GM12872 (cell line): Measurements from ENCODE around the gene ANKRD27.

Experiments
- TF ChIP-seq, protein P1 (sequence below): IDR thresholded peaks from 3 replicates; pipeline ENCODE4 v1.5.1; 2011; ENCODE audit warnings: low read depth, mild to moderate bottlenecking, low read length, moderate library complexity; ENCODE audit not compliant: insufficient read depth

ANKRD27 gene

DNA sequence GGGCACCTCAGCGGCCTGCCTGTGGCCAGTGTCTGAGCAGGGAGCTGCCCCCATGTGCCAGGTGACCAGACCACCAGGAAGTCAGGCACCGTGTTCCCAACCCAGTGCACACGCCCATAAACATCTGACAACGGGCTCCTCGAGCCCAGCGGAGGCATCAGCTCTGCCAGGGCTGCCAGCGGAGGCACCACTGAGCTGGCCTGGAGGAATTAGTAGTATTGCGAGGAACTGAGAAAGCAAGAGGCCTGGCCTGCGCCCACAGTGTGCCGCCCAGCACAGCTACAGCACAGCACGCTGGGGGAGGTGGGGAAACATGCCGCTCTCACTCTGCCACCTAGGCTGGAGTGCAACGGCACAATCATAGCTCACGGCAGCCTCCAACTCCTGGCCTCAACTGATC is 44.6 kb downstream of the ANKRD27 start:
- TF ChIP-seq, protein P1, sequence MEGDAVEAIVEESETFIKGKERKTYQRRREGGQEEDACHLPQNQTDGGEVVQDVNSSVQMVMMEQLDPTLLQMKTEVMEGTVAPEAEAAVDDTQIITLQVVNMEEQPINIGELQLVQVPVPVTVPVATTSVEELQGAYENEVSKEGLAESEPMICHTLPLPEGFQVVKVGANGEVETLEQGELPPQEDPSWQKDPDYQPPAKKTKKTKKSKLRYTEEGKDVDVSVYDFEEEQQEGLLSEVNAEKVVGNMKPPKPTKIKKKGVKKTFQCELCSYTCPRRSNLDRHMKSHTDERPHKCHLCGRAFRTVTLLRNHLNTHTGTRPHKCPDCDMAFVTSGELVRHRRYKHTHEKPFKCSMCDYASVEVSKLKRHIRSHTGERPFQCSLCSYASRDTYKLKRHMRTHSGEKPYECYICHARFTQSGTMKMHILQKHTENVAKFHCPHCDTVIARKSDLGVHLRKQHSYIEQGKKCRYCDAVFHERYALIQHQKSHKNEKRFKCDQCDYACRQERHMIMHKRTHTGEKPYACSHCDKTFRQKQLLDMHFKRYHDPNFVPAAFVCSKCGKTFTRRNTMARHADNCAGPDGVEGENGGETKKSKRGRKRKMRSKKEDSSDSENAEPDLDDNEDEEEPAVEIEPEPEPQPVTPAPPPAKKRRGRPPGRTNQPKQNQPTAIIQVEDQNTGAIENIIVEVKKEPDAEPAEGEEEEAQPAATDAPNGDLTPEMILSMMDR = no peak

DNA sequence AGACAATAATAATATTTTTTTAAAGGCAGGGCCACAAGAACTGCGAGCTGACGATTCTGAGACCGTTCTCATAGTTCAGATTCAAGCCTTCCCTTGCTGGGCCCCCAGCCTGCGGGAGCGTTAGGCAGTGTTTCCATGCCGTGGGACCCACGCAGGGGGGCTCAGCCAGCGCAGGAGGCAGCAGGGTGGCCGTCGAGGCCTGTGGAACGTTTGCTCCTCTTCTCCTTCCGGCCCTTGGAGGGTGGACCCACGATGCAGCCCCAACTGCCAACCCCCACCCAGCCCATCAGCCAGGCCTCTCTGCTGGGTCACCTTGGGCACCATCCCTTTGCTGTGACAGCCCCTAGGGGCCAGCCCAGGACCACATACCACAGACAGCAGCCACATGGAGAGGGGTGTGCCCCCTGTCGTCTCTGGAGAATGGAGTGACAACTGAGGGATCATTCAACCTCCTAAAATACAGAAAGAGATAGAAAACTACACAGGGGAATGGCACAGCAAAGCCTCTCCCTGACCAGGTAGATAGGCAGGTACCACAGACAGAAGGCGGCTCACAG is 47.2 kb downstream of the ANKRD27 start:
- TF ChIP-seq, protein P1 = no peak

DNA sequence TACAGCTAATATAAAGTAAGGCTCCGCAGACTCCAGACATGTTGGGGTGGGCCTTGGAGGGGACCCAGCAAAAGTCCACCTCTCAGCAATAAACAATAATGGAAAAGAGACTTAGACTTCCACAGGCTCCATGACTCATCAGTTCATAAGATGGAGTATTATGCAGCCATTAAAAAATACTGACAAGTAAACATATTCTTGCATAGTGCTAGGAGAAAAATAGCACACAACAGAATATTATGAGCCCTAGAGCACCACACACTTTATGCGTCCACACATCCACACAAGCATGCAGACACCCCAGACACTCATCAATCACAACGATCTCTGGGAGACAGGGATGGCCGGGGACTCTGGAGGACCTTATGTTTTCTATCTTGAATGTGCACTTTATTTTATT is 48.0 kb downstream of the ANKRD27 start:
- TF ChIP-seq, protein P1 = no peak

DNA sequence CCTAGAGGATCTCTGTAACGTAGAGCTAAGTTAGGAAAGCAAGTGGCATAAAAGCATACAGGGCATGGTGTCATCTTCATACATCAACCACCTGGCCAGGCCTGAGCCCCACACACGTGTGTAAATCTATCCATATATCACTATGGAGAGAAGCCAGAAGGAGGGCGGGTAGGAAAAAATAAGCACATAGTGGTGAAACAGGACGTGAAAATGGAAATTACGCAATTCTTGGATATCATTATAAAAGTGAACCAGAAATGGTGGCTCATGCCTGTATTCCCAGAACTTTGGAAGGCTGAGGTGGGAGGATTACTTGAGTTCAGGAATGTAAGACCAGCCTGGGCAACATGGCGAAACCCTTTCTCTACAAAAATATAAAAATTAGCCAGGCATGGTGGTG is 50.6 kb downstream of the ANKRD27 start:
- TF ChIP-seq, protein P1 = no peak

DNA sequence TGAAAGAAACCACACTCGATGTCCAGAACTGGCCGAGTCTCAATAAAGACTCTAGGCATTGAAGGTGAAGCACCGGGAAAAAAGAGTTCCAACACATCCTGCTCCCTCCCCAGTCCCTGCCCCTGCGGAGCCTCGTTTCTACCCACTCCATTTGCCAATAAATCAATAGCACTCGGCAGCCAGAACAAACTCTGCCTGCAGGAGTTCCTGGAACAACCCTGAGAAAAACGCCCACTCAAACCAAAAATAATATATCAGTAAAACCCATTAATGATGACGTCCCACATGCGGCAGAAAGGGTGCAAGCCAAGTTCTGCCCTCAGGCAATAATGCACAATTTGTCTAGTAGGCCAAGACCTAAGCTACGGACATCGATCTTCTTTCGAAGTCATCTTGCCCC is 53.0 kb downstream of the ANKRD27 start:
- TF ChIP-seq, protein P1 = no peak

DNA sequence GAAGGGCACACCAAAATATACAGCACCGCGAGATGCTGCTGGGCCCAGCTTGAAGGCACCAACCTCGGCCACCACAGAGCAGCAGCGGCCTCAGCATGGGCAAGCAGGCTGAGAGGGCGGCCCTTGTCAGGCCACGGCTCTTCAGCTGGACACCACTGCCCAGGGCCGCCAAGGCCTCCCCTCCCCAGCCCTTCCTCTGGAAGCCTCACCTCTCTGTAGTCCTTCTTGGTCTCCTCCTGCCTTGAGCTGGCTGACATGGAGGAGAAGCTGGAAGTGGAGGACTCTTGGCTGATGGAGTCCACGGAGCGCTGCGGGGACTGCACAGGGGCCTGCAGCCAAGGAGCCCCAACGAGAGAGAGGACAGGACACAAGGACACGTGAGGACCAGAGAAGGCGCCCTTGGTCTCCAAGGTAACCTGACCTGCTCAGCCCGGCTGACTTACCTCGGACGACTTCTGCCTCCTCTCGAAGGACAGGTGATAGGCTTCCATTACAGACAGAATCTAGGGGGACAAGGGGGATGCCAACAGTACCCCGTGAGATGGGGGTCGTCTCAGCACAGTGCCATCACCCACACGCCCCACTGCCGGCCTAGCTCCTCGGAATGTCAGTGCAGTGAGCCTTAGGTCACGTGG is 55.8 kb downstream of the ANKRD27 start:
- TF ChIP-seq, protein P1 = no peak

DNA sequence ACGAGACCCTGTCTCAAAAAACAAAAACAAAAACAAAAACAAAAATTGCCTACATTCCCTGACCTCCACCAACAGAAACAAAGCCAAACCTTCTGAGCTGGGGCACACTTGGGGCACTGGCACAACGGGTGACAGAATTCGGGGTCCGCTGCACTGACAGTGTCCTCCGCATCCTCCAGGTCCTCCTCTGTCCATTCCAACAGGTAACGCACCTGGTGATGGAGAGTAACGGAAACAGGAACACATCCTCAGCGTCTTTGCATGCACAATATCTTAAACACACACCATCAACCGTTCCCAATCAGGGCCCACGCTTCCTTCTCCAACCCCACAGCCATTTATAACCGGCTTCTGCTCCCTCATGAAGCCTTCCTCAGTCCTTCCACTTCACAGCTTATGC is 59.4 kb downstream of the ANKRD27 start:
- TF ChIP-seq, protein P1 = no peak
